H9 (cell line): ENCODE data around the gene ZNF70. TPM values are rescaled to one million over a fixed set of nuclear protein-coding genes. Genes with fewer than 3 reads are reported as not detected.

Source experiments
- DNase-seq: peaks from one replicate; pipeline ENCODE4 v3.0.0-alpha.2; 2017
- H2AFZ ChIP-seq: one replicate; pipeline ENCODE4 v1.6.1; 2013; ENCODE audit warnings: mild to moderate bottlenecking, low read length, control low read depth, moderate library complexity
- H2AK5ac ChIP-seq: 2 replicates; pipeline ENCODE4 v1.6.1; 2013; ENCODE audit warnings: low read length, control low read depth, mixed read lengths; ENCODE audit not compliant: insufficient read length
- H2BK120ac ChIP-seq: one replicate; pipeline ENCODE4 v1.6.1; 2013; ENCODE audit warnings: low read depth, mild to moderate bottlenecking, low read length, control low read depth, inconsistent platforms; ENCODE audit not compliant: poor library complexity, severe bottlenecking
- H2BK12ac ChIP-seq: 2 replicates; pipeline ENCODE4 v1.6.1; 2013; ENCODE audit warnings: low read length, control low read depth, mixed read lengths, low read depth; ENCODE audit not compliant: insufficient read length
- H2BK15ac ChIP-seq: 2 replicates; pipeline ENCODE4 v1.6.1; 2013; ENCODE audit warnings: low read depth, low read length, control low read depth
- H2BK20ac ChIP-seq: one replicate; pipeline ENCODE4 v1.6.1; 2013; ENCODE audit warnings: low read depth, mild to moderate bottlenecking, low read length, control low read depth, inconsistent platforms; ENCODE audit not compliant: poor library complexity, severe bottlenecking
- H2BK5ac ChIP-seq: 2 replicates; pipeline ENCODE4 v1.6.1; 2013; ENCODE audit warnings: low read length, control low read depth, mixed read lengths; ENCODE audit not compliant: insufficient read length
- H3K14ac ChIP-seq: 2 replicates; pipeline ENCODE4 v1.6.1; 2013; ENCODE audit warnings: low read length, control low read depth; ENCODE audit not compliant: insufficient read depth
- H3K18ac ChIP-seq: 2 replicates; pipeline ENCODE4 v1.6.1; 2013; ENCODE audit warnings: low read depth, mild to moderate bottlenecking, mixed read lengths, low read length, control low read depth; ENCODE audit not compliant: insufficient read length
- H3K23ac ChIP-seq: 2 replicates; pipeline ENCODE4 v1.6.1; 2013; ENCODE audit warnings: low read length, control low read depth, mixed read lengths, low read depth; ENCODE audit not compliant: insufficient read length
- H3K23me2 ChIP-seq: 2 replicates; pipeline ENCODE4 v1.6.1; 2013; ENCODE audit warnings: low read depth, mild to moderate bottlenecking, mixed read lengths, low read length, control low read depth; ENCODE audit not compliant: insufficient read length, poor library complexity, severe bottlenecking
- H3K27ac ChIP-seq: 2 replicates; pipeline ENCODE4 v1.5.1; 2013; ENCODE audit warnings: low read length, control low read depth, mixed read lengths, low read depth; ENCODE audit not compliant: insufficient read length
- H3K27me3 ChIP-seq: 2 replicates; pipeline ENCODE4 v1.6.1; 2013; ENCODE audit warnings: low read length, control low read depth, inconsistent platforms; ENCODE audit not compliant: insufficient read depth
- H3K4ac ChIP-seq: 2 replicates; pipeline ENCODE4 v1.6.1; 2013; ENCODE audit warnings: low read depth, mild to moderate bottlenecking, control low read depth, inconsistent platforms, low read length, moderate library complexity
- H3K4me1 ChIP-seq: 2 replicates; pipeline ENCODE4 v1.6.1; 2013; ENCODE audit warnings: low read length, control low read depth, inconsistent platforms; ENCODE audit not compliant: insufficient read depth
- H3K4me2 ChIP-seq: 2 replicates; pipeline ENCODE4 v1.6.1; 2013; ENCODE audit warnings: low read length, control low read depth, mixed read lengths; ENCODE audit not compliant: insufficient read length, insufficient read depth
- H3K56ac ChIP-seq: 2 replicates; pipeline ENCODE4 v1.6.1; 2013; ENCODE audit warnings: low read depth, mild to moderate bottlenecking, mixed read lengths, low read length, control low read depth; ENCODE audit not compliant: insufficient read length
- H3K79me1 ChIP-seq: 2 replicates; pipeline ENCODE4 v1.6.1; 2013; ENCODE audit warnings: low read depth, mild to moderate bottlenecking, moderate library complexity, low read length, control low read depth, inconsistent platforms; ENCODE audit not compliant: insufficient read depth, poor library complexity, severe bottlenecking
- H3K79me2 ChIP-seq: 2 replicates; pipeline ENCODE4 v1.6.1; 2013; ENCODE audit warnings: low read length, control low read depth, inconsistent platforms; ENCODE audit not compliant: insufficient read depth
- H3K9ac ChIP-seq: 2 replicates; pipeline ENCODE4 v1.6.1; 2013; ENCODE audit warnings: low read length, control low read depth, mixed read lengths; ENCODE audit not compliant: insufficient read length; ENCODE audit errors: extremely low read depth
- H3K9me3 ChIP-seq: one replicate; pipeline ENCODE4 v1.6.1; 2013; ENCODE audit warnings: low read depth, low read length, inconsistent platforms; ENCODE audit not compliant: control insufficient read depth
- H3T11ph ChIP-seq: one replicate; pipeline ENCODE4 v1.6.1; 2013; ENCODE audit warnings: mild to moderate bottlenecking, low read length, control low read depth, inconsistent platforms
- H4K20me1 ChIP-seq: one replicate; pipeline ENCODE4 v1.6.1; 2013; ENCODE audit not compliant: control insufficient read depth, insufficient read length, insufficient read depth
- H4K5ac ChIP-seq: 2 replicates; pipeline ENCODE4 v1.6.1; 2013; ENCODE audit warnings: low read depth, mild to moderate bottlenecking, mixed read lengths, low read length, control low read depth; ENCODE audit not compliant: insufficient read length
- H4K8ac ChIP-seq: replicated peaks from 2 replicates; pipeline ENCODE4 v1.6.1; 2013; ENCODE audit warnings: low read length, control low read depth, mixed read lengths, low read depth; ENCODE audit not compliant: insufficient read length
- H4K91ac ChIP-seq: 2 replicates; pipeline ENCODE4 v1.6.1; 2013; ENCODE audit warnings: low read depth, mild to moderate bottlenecking, moderate library complexity, mixed read lengths, low read length, control low read depth; ENCODE audit not compliant: insufficient read length
- H3K27ac Mint-ChIP-seq, 3 experiments: 2 replicates in 2 of 3; 3 replicates in 1 of 3; pipeline ENCODE4 v1.8.0; 2020 to 2021; ENCODE audit warnings: mixed read lengths in 3 of 3, mild to moderate bottlenecking in 1 of 3, moderate library complexity in 1 of 3
- H3K27me3 Mint-ChIP-seq: 2 replicates; pipeline ENCODE4 v1.8.0; 2021; ENCODE audit warnings: low read depth, mild to moderate bottlenecking, moderate library complexity, mixed read lengths
- H3K36me3 Mint-ChIP-seq, 3 experiments: 2 replicates in 2 of 3; 3 replicates in 1 of 3; pipeline ENCODE4 v1.8.0; 2020 to 2021; ENCODE audit warnings: low read depth in 3 of 3, mixed read lengths in 3 of 3; ENCODE audit not compliant: insufficient read depth in 1 of 3
- H3K4me1 Mint-ChIP-seq, 2 experiments: 2 replicates each; pipeline ENCODE4 v1.8.0; 2020; ENCODE audit warnings: mixed read lengths in 2 of 2
- H3K4me3 Mint-ChIP-seq, 2 experiments: 2 replicates in 1 of 2; 3 replicates in 1 of 2; pipeline ENCODE4 v1.8.0; 2020 to 2021; ENCODE audit warnings: mild to moderate bottlenecking in 2 of 2, mixed read lengths in 2 of 2, moderate library complexity in 1 of 2
- H3K9me3 Mint-ChIP-seq, 2 experiments: 2 replicates in 1 of 2; 3 replicates in 1 of 2; pipeline ENCODE4 v1.8.0; 2020; ENCODE audit warnings: mild to moderate bottlenecking in 2 of 2, mixed read lengths in 2 of 2, moderate library complexity in 1 of 2
- CTCF ChIP-seq: fragments of 200-600 bp; sonication (generic); conservative IDR thresholded peaks from 3 replicates; pipeline ENCODE4 v1.8.0; 2021; ENCODE audit warnings: antibody characterized with exemption, mild to moderate bottlenecking
- WGBS: extraction: QIAGEN DNeasy Blood & Tissue Kit; methylation state at CpG from one replicate; pipeline ENCODE4 v1.1.7; 2013; ENCODE audit warnings: missing lambda C conversion rate, low lambda C conversion rate, mixed read lengths; ENCODE audit not compliant: insufficient read length; ENCODE audit errors: extremely low coverage; 5-methylcytosine and 5-hydroxymethylcytosine counted together
- total RNA-seq: library from RNA; stranded (reverse); gene quantifications from 2 replicates; pipeline ENCODE4 v1.2.1, GENCODE V29; 2021

Gene ZNF70
- total RNA-seq, 1 experiment from 2014 or later = 3.5 TPM

GRCh38 chr22:23708270-23708669 lies 42.6 kb downstream of the ZNF70 start:
- H3K23me2 ChIP-seq = no peaks in the 10 kb centered on the region
- no peak overlapping the region for H2BK20ac ChIP-seq
- no peak overlapping the region for H3K23ac ChIP-seq
- H3K4me2 ChIP-seq = no peak overlapping the region
- H2BK12ac ChIP-seq = no peak overlapping the region
- H3K18ac ChIP-seq = no peak overlapping the region
- Mint-ChIP-seq H3K4me1 (no peaks in the 10 kb centered on the region), H3K4me3 (no peak overlapping the region), H3K27me3 (no peaks in the 10 kb centered on the region), H3K36me3 (peaks cover 42 to 87% (median 83%) of the 10 kb centered on the region in 3 experiments; a peak in 6 of 7 replicates), H3K9me3 (no peaks in the 10 kb centered on the region), H3K27ac (no peak overlapping the region)
- no peak overlapping the region for H2AK5ac ChIP-seq
- no peak overlapping the region for H2BK15ac ChIP-seq
- H3K56ac ChIP-seq = no peak overlapping the region
- H3K4ac ChIP-seq = no peak overlapping the region
- no peaks in the 10 kb centered on the region for H4K20me1 ChIP-seq
- no peak overlapping the region for H4K91ac ChIP-seq
- no peak overlapping the region for H4K8ac ChIP-seq
- no CpG with 5 or more reads among the region's 1 CpG for WGBS
- H3K79me1 ChIP-seq = no peaks in the 10 kb centered on the region
- no peak overlapping the region for H2BK5ac ChIP-seq
- no peak overlapping the region for H2BK120ac ChIP-seq
- H2AFZ ChIP-seq = no peak overlapping the region
- H3K4me1 ChIP-seq = no peaks in the 10 kb centered on the region
- H3K9ac ChIP-seq = no peak overlapping the region
- no peak for DNase-seq
- no peaks in the 10 kb centered on the region for H3K27me3 ChIP-seq
- TF ChIP-seq CTCF = no peak
- H3K14ac ChIP-seq = no peak overlapping the region
- H3K9me3 ChIP-seq = no peaks in the 10 kb centered on the region
- H4K5ac ChIP-seq = no peak overlapping the region
- H3K27ac ChIP-seq = no peak overlapping the region
- no peak overlapping the region for H3T11ph ChIP-seq
- no peaks in the 10 kb centered on the region for H3K79me2 ChIP-seq
